Neural cell (in vitro differentiated cells): ENCODE data around the gene GARIN5A. TPM values are rescaled to one million over a fixed set of nuclear protein-coding genes. Genes with fewer than 3 reads are reported as not detected.

ENCODE experiments used
- H2AFZ ChIP-seq: fragments of 200-600, 300-800 bp; sonication (generic), shearing (Covaris generic); 2 replicates; pipeline ENCODE4 v1.6.0; 2014; ENCODE audit warnings: low read depth, mild to moderate bottlenecking, antibody characterized with exemption, low read length, moderate library complexity
- H3F3A ChIP-seq: fragments of 200-600 bp; shearing (Covaris generic); 2 replicates; pipeline ENCODE4 v1.6.1; 2016; ENCODE audit warnings: mild to moderate bottlenecking, moderate library complexity, mixed read lengths, antibody characterized with exemption, low read length; ENCODE audit not compliant: insufficient read depth, poor library complexity, severe bottlenecking
- H3K27ac ChIP-seq: fragments of 200-600, 300-800 bp; sonication (generic), shearing (Covaris generic); 2 replicates; pipeline ENCODE4 v1.5.1; 2014; ENCODE audit warnings: mild to moderate bottlenecking, low read length, moderate library complexity
- H3K27me3 ChIP-seq: fragments of 300-800, 200-600 bp; sonication (generic), shearing (Covaris generic); 2 replicates; pipeline ENCODE4 v1.6.0; 2014; ENCODE audit warnings: mild to moderate bottlenecking, low read depth, low read length, moderate library complexity; ENCODE audit not compliant: insufficient read depth
- H3K36me3 ChIP-seq: fragments of 300-800, 200-600 bp; sonication (generic), shearing (Covaris generic); 2 replicates; pipeline ENCODE4 v1.5.1; 2014; ENCODE audit warnings: mild to moderate bottlenecking, antibody characterized with exemption, low read length, moderate library complexity; ENCODE audit not compliant: insufficient read depth
- H3K4me2 ChIP-seq: fragments of 300-800, 200-600 bp; sonication (generic), shearing (Covaris generic); 2 replicates; pipeline ENCODE4 v1.6.0; 2014; ENCODE audit warnings: mild to moderate bottlenecking, low read length
- H3K4me3 ChIP-seq: fragments of 300-800, 200-600 bp; sonication (generic), shearing (Covaris generic); 2 replicates; pipeline ENCODE4 v1.5.1; 2014; ENCODE audit warnings: mild to moderate bottlenecking, low read length, moderate library complexity
- H3K79me2 ChIP-seq: fragments of 200-600 bp; shearing (Covaris generic); replicated peaks from 2 replicates; pipeline ENCODE4 v1.6.0; 2014; ENCODE audit warnings: mild to moderate bottlenecking, low read length, moderate library complexity; ENCODE audit not compliant: insufficient read depth
- H3K9ac ChIP-seq: fragments of 300-800, 200-600 bp; sonication (generic), shearing (Covaris generic); 2 replicates; pipeline ENCODE4 v1.6.1; 2016; ENCODE audit warnings: mild to moderate bottlenecking, low read length, mixed read lengths
- H3K9me2 ChIP-seq: fragments of 200-600 bp; shearing (Covaris generic); 2 replicates; pipeline ENCODE4 v1.6.1; 2016; ENCODE audit warnings: mild to moderate bottlenecking, low read length, mixed read lengths; ENCODE audit not compliant: insufficient read depth
- H3K9me3 ChIP-seq: fragments of 200-600, 300-800 bp; sonication (generic), shearing (Covaris generic); 2 replicates; pipeline ENCODE4 v1.6.1; 2016; ENCODE audit warnings: mild to moderate bottlenecking, mixed run types, low read length, moderate library complexity, mixed read lengths
- H4K20me1 ChIP-seq: fragments of 200-600 bp; shearing (Covaris generic); 2 replicates; pipeline ENCODE4 v1.6.1; 2016; ENCODE audit warnings: mild to moderate bottlenecking, mixed run types; ENCODE audit not compliant: insufficient read depth
- EP300 ChIP-seq: fragments of 450-650 bp; conservative IDR thresholded peaks from 2 replicates; pipeline ENCODE4 v1.6.1; 2014; ENCODE audit warnings: antibody characterized with exemption, mild to moderate bottlenecking, moderate library complexity; ENCODE audit not compliant: poor library complexity, severe bottlenecking
- EZH2 ChIP-seq: fragments of 200-600, 300-800 bp; shearing (Covaris generic), sonication (generic); IDR thresholded peaks from 2 replicates; pipeline ENCODE4 v1.6.1; 2014; ENCODE audit warnings: antibody characterized with exemption, low read length, borderline replicate concordance, mild to moderate bottlenecking; ENCODE audit not compliant: insufficient read depth, poor library complexity, severe bottlenecking
- MXI1 ChIP-seq: fragments of 450-650 bp; conservative IDR thresholded peaks from 2 replicates; pipeline ENCODE4 v1.6.1; 2014; ENCODE audit warnings: antibody characterized with exemption, mild to moderate bottlenecking; ENCODE audit not compliant: poor library complexity, severe bottlenecking
- POLR2AphosphoS5 ChIP-seq: IDR thresholded peaks from 2 replicates; pipeline ENCODE4 v1.6.1; 2012
- RAD21 ChIP-seq: fragments of 450-650 bp; conservative IDR thresholded peaks from 2 replicates; pipeline ENCODE4 v1.6.1; 2014; ENCODE audit warnings: antibody characterized with exemption, mild to moderate bottlenecking, moderate library complexity
- SMC3 ChIP-seq: fragments of 450-650 bp; conservative IDR thresholded peaks from 2 replicates; pipeline ENCODE4 v1.6.1; 2014; ENCODE audit warnings: antibody characterized with exemption, mild to moderate bottlenecking, moderate library complexity; ENCODE audit not compliant: poor library complexity
- TAF1 ChIP-seq: IDR thresholded peaks from 2 replicates; pipeline ENCODE4 v1.6.1; 2012; ENCODE audit warnings: low read depth
- polyA plus RNA-seq: library from polyadenylated mRNA; depleted of rRNA; stranded (reverse); fragments of >200 nt; gene quantifications from 2 replicates; pipeline ENCODE4 v1.2.3, GENCODE V29; 2014
- TF ChIP-seq, protein P1 (sequence below): fragments of 450-650 bp; IDR thresholded peaks from 2 replicates; pipeline ENCODE4 v1.5.1; 2014; ENCODE audit warnings: antibody characterized with exemption, mild to moderate bottlenecking, moderate library complexity; ENCODE audit not compliant: poor library complexity, severe bottlenecking
- TF ChIP-seq, protein P2 (sequence below): IDR thresholded peaks from 2 replicates; pipeline ENCODE4 v1.6.1; 2012; ENCODE audit warnings: borderline replicate concordance

GARIN5A gene
- polyA plus RNA-seq, 1 donor from 2014 or later: 3.3 TPM

DNA sequence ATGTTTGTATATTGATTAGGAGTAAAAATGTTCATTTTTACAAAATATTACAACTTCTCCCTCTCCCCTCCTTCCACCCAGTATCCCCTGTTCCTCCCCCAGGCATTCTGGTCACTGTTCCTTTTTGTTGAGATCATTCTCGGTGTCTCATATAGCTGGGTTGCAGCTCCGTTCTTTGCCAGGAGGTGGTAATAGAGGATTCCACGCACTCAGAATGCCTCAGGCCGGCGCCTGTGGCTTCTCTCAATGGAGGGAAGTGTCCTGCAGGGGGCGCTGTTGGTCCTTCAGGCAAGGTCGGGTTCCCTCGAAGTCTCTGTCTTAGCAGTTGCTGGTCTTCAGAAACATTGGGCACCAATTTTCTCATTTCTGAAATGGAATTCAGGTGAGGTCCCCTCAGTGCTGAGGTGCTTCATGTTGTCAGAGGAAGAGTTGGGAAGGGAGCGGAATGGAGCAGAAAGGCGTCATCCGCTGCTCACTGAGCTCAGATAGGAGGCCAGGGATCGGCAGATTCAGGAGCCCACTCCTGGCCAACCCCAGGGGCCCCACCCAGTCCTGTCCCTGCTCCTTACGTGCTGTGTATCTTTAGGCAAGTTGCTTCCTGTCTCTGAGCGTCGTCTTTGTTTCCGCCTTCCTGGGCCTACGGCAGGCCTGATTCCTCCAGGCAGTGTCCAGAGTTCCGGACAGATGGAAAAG lies 10.3 kb upstream of the GARIN5A start:
- Histone ChIP-seq H3K4me3 (no peak overlapping the region), H3K9me2 (no peaks in the 10 kb centered on the region), H3K36me3 (no peaks in the 10 kb centered on the region), H3K4me2 (no peak overlapping the region), H3K9me3 (no peaks in the 10 kb centered on the region), H3K27ac (no peak overlapping the region), H3F3A (no peaks in the 10 kb centered on the region), H3K9ac (no peak overlapping the region), H3K79me2 (no peaks in the 10 kb centered on the region), H2AFZ (no peak overlapping the region), H4K20me1 (no peaks in the 10 kb centered on the region), H3K27me3 (peaks cover 26% of the 10 kb centered on the region)
- no peak for TF ChIP-seq TAF1
- TF ChIP-seq RAD21: no peak
- TF ChIP-seq, protein P1, sequence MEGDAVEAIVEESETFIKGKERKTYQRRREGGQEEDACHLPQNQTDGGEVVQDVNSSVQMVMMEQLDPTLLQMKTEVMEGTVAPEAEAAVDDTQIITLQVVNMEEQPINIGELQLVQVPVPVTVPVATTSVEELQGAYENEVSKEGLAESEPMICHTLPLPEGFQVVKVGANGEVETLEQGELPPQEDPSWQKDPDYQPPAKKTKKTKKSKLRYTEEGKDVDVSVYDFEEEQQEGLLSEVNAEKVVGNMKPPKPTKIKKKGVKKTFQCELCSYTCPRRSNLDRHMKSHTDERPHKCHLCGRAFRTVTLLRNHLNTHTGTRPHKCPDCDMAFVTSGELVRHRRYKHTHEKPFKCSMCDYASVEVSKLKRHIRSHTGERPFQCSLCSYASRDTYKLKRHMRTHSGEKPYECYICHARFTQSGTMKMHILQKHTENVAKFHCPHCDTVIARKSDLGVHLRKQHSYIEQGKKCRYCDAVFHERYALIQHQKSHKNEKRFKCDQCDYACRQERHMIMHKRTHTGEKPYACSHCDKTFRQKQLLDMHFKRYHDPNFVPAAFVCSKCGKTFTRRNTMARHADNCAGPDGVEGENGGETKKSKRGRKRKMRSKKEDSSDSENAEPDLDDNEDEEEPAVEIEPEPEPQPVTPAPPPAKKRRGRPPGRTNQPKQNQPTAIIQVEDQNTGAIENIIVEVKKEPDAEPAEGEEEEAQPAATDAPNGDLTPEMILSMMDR: peak; percentile 43
- TF ChIP-seq EZH2: no peak
- TF ChIP-seq, protein P2, sequence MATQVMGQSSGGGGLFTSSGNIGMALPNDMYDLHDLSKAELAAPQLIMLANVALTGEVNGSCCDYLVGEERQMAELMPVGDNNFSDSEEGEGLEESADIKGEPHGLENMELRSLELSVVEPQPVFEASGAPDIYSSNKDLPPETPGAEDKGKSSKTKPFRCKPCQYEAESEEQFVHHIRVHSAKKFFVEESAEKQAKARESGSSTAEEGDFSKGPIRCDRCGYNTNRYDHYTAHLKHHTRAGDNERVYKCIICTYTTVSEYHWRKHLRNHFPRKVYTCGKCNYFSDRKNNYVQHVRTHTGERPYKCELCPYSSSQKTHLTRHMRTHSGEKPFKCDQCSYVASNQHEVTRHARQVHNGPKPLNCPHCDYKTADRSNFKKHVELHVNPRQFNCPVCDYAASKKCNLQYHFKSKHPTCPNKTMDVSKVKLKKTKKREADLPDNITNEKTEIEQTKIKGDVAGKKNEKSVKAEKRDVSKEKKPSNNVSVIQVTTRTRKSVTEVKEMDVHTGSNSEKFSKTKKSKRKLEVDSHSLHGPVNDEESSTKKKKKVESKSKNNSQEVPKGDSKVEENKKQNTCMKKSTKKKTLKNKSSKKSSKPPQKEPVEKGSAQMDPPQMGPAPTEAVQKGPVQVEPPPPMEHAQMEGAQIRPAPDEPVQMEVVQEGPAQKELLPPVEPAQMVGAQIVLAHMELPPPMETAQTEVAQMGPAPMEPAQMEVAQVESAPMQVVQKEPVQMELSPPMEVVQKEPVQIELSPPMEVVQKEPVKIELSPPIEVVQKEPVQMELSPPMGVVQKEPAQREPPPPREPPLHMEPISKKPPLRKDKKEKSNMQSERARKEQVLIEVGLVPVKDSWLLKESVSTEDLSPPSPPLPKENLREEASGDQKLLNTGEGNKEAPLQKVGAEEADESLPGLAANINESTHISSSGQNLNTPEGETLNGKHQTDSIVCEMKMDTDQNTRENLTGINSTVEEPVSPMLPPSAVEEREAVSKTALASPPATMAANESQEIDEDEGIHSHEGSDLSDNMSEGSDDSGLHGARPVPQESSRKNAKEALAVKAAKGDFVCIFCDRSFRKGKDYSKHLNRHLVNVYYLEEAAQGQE: no peak
- TF ChIP-seq EP300: no peak
- TF ChIP-seq SMC3: no peak
- no peak for TF ChIP-seq POLR2AphosphoS5

GRCh38 chr19:50485284-50485955 lies 8.8 kb upstream of the GARIN5A start:
- TF ChIP-seq, protein P1: no peak
- TF ChIP-seq SMC3: no peak
- no peak for TF ChIP-seq EZH2
- TF ChIP-seq EP300: no peak
- TF ChIP-seq RAD21: no peak
- no peak for TF ChIP-seq MXI1
- TF ChIP-seq POLR2AphosphoS5: no peak
- no peak for TF ChIP-seq TAF1
- TF ChIP-seq, protein P2: no peak
- no peaks in the 10 kb centered on the region for H3K9me3 ChIP-seq
- H3K79me2 ChIP-seq: no peaks in the 10 kb centered on the region
- H3K9me2 ChIP-seq: no peaks in the 10 kb centered on the region
- H3K4me2 ChIP-seq: no peak overlapping the region
- H3K36me3 ChIP-seq: no peaks in the 10 kb centered on the region
- peaks cover 16% of the 10 kb centered on the region for H3K27me3 ChIP-seq
- no peak overlapping the region for H3K4me3 ChIP-seq
- no peaks in the 10 kb centered on the region for H3F3A ChIP-seq
- no peak overlapping the region for H2AFZ ChIP-seq
- H3K9ac ChIP-seq: no peak overlapping the region
- no peaks in the 10 kb centered on the region for H4K20me1 ChIP-seq
- H3K27ac ChIP-seq: no peak overlapping the region
